ENCODE measurements around the gene PNMA6E.

The PNMA6E gene

DNA sequence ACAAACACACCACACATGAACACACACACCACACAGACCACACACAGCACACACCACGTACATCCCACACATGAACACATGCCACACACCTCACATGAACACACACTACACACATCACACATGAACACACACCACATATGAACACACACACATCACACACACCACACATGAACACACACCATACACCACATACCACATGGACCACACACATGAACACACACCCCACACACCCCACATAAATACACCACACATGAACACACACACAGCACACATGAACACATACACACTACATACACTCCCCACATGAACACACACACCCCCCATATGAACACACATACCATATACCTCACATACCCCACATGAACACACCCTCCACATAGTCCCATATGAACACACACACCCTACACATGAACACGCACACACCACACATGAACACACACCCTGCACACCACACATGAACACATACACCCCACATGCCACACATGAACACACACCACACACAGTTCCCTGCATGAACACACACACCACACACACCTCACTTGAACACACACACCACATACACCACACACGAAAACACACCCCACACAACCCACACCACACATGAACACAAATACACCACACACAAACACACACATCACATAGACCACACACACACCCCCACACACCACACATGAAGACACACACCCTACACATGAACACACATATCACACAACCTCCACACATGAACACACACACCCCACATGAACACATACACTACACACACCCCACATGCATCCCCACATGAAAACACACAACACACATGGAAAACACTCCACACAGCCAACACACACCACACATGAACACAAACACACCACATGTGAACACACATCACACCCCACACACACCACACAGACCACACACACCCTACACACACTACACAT lies 18.3 kb downstream of the PNMA6E start:
- FAIRE-seq = no peak

GRCh38 chrX:153381684-153382532 lies 19.2 kb downstream of the PNMA6E start:
- no peak for FAIRE-seq

DNA sequence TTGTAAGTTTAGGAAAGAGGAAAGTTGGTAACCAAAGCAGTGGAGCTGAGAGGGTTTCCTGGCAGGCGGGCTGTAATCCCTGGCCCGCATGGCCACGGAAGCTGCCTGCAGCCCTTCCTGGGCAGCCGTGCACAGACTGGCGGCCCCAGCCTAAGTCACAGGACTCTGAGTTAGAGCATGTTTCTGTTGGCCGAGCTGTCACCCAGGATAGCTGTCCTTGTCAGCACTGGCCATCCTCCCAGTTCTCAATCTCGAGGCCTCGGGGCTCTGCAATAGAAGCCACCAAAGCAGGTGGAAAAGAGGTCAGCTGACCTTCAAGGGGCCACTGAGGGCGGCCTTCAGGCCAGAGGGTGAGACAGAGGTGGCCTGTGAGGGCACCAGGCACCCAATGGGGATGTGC lies 20.5 kb downstream of the PNMA6E start:
- FAIRE-seq = no peak

DNA sequence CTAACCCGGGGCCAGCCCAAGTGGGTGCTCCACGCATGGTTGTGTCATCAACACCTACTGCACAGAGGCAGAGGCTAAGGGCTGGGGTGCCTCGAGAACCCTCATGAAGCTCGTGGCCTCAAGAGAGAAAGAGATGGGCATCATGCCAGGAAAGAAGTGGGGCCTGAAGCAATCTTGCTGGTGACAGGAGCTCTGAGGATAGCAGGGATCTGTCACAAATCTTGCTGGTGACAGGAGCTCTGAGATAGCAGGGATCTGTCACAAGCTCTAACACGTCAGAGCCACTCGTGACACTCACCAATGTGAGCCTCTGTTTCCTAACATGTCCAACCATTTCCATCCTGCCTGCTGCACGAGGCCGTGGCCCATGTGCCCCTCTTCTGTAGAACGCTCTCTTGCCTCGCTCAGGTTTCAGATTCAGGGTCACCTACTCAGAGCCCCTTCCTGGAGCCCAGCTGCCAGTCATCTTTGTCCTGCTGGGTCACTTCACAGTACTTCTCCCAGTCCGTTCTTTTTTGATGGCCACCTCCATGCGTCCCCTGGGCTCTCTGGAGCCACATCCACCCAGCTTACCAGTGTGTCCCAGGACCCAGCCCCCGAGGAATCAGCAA lies 21.1 kb downstream of the PNMA6E start:
- no peak for FAIRE-seq

DNA sequence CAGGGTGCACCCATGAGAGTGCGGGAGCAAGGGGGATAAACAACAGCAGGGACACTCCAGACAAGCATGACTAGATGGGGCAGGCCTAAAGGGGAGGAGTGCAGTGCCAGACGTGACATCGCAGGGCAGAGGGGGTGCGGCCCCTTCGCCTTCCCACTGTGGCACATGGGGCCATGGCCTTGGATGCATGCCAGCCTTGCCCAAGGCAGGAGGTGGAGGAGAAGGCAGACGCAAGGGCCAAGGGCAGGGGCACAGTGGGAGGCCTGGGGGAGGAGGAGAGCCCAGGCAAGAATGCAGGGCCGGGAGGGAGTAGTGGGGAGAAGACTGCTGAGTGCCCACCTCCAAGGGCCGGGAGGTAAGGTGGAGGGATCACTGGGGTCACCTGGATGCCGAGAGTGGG lies 21.6 kb downstream of the PNMA6E start:
- no peak for FAIRE-seq

DNA sequence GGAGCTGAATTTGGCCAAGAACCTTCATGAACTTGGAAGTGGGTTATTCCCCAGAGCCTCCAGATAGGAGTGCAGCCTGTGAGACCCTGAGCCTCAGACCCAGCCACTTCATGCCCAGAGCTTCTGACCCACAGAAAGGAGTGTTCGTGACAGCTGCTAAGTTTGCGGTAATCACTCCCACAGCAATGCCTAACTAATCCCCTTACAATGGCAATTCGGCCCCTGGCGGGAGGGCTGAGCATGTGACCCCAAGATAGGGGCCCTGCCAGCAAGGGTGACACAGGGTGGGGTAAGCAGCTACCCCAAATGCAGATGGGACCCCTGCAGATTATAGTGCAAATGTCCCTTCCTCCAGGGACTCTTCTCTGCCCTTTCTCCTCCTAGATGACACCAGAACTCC lies 22.5 kb downstream of the PNMA6E start:
- FAIRE-seq = no peak

DNA sequence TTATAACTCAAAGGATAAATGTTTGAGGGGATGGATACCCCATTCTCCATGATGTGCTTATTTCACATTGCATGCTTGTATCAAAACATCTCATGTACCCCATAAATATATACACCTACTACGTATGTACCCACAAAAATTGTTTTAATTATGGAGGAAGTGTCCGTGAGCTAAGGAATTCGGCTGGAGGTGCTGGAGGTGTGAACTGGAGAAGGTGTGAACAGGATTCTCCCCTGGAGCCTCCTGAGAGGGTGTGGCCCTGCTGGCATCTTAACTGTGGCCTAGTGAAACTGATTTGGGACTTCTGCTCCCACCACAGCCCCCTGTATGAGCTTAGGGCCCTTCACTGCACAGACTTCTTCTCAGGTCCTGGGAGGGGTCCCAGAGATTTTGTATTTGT lies 23.4 kb downstream of the PNMA6E start:
- FAIRE-seq = peak; percentile 3

GRCh38 chrX:153375571-153375970 lies 25.6 kb downstream of the PNMA6E start:
- FAIRE-seq = no peak

DNA sequence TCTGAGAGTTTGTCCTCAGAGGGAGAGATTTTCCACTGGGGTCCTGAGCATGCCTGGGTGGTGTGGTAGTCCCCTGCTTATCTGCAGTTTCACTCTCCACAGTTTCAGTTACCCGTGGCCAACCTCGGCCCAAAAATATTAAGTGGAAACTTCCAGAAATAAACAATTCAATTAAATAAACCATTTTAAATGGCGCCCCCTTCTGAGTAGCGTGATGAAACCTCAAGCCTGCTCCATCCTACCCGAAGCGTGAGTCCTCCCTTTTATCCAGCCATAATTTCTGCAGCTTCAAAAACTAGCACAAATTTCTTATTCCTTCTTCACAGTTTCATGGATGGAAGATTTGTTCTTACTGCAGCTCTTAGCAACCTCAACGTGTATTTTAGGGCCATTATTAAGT lies 26.7 kb downstream of the PNMA6E start:
- no peak for FAIRE-seq

DNA sequence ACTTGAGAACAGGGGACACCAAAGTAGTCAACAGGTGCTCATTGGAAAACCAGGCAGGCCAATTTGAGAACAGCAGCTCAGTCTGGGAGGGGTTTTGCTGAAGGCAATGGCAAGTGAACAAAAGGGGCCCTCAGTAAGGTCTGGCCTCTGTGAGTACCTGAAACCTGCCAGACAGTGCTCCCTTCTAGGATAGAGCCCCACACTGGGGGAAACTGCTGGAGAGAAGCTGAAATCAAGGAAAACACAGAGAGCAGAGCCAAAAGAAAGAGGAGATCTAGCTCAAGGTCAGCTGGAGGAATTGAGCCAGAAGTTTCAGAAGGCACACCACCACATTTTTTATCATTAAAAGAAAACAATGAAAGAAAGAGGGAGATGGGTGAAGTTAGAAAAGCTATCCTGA lies 28.2 kb downstream of the PNMA6E start:
- no peak for FAIRE-seq

DNA sequence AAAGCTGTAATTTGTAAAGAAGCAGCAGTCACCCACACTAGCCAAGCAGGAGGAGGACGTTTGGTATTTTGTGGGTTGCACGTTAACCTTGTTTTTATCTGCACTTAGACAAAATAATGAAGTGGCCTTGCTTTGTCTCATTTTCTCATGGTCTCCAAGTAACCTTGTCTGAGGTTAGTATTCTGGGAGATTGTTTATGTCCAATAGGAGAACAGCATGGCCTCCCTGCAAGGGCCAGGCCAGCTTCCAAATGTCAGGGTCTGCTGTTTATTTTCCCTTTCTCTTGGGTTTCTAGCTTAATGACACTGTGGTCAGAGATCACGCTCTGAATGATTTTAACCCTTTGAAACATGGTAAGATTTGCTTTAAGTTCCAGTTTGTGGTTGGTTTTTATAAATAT lies 29.9 kb downstream of the PNMA6E start:
- no peak for FAIRE-seq

GRCh38 chrX:153370293-153371055 lies 30.7 kb downstream of the PNMA6E start:
- FAIRE-seq = no peak

- FAIRE-seq = no peak
Observed at GRCh38 chrX:153366878-153367538, 34.1 kb downstream of the PNMA6E start.

- FAIRE-seq = no peak
Observed at GRCh38 chrX:153366119-153366518, 35.0 kb downstream of the PNMA6E start.

- no peak for FAIRE-seq
Observed at GRCh38 chrX:153365670-153366069, 35.5 kb downstream of the PNMA6E start.

- no peak for FAIRE-seq
Observed at GRCh38 chrX:153361781-153362397, 39.3 kb downstream of the PNMA6E start.

DNA sequence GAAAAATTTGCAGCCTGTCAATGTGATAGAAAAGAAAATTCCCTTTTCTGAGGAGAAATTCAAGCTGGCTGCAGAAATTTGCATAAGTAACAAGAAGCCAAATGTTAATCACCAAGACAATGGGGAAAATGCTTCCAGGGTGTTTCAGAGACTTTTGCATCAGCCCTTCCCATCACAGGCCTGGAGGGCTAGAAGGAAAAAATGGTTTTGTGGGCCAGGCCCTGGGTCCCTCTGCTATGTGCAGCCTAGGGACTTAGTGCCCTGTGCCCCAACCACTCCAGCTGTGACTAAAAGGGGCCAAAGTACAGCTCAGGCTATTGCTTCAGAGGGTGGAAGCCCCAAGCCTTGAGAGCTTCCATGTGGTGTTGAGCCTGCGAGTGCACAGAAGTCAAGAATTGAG lies 43.3 kb downstream of the PNMA6E start:
- no peak for FAIRE-seq

DNA sequence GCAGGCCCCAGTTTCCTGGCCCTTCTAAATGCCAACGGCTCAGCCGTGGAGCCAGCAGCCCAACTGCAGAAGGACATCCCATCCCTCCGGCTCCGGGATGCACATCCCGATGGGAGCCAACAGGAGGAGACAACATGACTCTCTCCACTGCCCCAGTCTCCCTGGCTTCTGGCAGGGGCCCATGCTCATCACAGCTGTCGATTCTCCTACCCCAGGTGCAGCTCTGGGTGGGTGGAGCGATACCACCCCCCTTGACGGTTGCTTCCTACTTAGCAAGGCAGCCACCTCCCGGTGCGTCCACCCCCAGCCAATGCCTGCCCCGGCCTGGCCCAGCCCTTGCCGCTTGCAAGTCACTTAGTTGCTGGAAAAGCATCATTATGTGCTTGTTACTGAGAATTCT lies 47.7 kb downstream of the PNMA6E start:
- FAIRE-seq = no peak

DNA sequence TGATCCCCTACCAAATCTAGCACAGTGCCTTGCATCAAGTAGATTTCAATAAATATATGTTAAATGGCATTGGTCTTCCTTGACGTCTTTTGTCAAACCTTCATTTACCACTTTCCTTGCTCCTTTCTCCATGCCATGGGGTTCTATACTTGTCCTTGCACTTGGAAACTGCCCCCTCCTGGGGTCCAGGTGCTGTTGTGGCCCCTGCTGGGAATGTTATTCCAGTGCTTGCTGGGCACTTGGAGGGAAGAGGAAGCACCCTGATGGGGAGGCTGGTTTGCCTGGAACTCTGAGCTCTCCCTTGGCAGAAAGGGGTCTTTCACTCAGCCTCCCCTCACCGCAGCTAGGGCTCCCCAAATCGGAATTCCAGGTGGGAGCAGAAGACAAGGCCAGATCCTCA lies 48.3 kb downstream of the PNMA6E start:
- FAIRE-seq = no peak

GRCh38 chrX:153351981-153352380 lies 49.2 kb downstream of the PNMA6E start:
- no peak for FAIRE-seq

DNA sequence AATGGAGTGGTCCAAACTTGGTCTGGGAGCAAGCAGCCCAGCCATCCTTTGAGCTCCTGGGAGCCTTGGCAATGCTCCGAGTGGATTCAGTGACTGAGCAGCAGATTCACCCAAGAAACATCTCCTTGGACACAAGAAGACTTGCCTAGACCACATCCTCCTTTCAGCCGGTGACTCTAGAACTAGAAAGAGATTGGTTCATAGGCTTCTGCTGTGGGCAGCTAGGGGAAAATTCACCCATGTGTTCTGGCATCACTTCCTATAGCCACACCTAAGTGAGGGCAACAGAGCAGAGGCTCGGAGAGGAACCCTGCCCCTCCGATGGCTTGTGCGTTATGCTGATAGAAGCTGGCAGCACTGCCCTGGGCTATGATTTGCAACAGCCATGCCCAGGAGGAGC lies 51.2 kb downstream of the PNMA6E start:
- FAIRE-seq = no peak

DNA sequence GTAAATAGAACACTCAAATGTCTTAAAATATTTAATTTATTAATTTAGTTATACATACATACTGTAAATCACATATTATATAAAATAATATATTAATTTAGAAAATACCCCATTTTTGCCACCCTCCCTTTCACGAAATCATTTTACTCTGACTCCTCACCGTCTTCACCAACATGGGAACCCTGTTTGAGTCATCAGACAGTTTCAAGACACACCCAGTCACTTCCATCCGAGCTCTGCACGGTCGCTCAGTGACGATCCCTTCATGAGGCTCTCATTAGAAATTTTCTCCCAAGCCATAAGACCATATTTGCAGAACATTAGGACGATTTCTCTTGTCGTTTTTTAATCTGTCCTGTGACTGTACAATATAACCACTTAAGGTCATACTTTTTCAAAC lies 52.7 kb downstream of the PNMA6E start:
- FAIRE-seq = no peak

Data from G401.6 (cell line).